Sigmoid colon (tissue), 3 donors: ENCODE data around the gene SLAMF6.

Source experiments
- POLR2A ChIP-seq, 2 donors: fragments of 450-650 bp; IDR thresholded peaks; one replicate each; pipeline ENCODE4 v1.6.1; 2016; ENCODE audit warnings: antibody characterized with exemption in 2 of 2, mild to moderate bottlenecking in 2 of 2, moderate library complexity in 2 of 2
- TF ChIP-seq, protein P1 (sequence below), 4 experiments: fragments of 450-650 bp in 3 of 4; fragments of 200-600 bp in 1 of 4; IDR thresholded peaks; one replicate each; pipeline ENCODE4 v1.5.1; 2016 to 2019; ENCODE audit warnings: antibody characterized with exemption in 4 of 4, mild to moderate bottlenecking in 3 of 4, moderate library complexity in 2 of 4

DNA sequence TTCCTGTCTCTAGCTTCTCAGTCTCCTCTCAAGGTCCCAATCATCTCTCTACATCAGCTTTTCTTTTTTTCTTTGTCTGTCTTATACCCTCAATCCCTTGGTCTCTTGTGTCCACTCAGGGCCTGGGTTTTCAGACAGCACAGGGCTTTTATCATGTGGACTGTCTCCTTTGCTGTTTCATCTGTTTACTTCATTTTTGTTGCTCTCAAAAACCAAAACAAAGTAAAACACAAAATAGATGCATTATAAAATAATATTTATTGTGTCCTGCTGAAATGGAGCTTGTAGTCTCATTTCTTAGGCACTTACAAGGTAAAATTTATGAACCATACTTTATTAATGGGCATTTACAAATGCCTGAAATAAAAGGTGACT is 17.8 kb upstream of the SLAMF6 start:
- TF ChIP-seq, protein P1, sequence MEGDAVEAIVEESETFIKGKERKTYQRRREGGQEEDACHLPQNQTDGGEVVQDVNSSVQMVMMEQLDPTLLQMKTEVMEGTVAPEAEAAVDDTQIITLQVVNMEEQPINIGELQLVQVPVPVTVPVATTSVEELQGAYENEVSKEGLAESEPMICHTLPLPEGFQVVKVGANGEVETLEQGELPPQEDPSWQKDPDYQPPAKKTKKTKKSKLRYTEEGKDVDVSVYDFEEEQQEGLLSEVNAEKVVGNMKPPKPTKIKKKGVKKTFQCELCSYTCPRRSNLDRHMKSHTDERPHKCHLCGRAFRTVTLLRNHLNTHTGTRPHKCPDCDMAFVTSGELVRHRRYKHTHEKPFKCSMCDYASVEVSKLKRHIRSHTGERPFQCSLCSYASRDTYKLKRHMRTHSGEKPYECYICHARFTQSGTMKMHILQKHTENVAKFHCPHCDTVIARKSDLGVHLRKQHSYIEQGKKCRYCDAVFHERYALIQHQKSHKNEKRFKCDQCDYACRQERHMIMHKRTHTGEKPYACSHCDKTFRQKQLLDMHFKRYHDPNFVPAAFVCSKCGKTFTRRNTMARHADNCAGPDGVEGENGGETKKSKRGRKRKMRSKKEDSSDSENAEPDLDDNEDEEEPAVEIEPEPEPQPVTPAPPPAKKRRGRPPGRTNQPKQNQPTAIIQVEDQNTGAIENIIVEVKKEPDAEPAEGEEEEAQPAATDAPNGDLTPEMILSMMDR (IDR thresholded peaks at IDR 0.05): no peak
- TF ChIP-seq POLR2A (IDR thresholded peaks at IDR 0.05): no peak
